Adipocyte (in vitro differentiated cells): ENCODE measurements around the gene CD300A.
A peak's percentile ranks its signal among the peaks of the same experiment; 100 is the strongest.

Source experiments
- DNase-seq: peaks from one replicate; pipeline ENCODE4 v3.0.0-alpha.2; 2015; ENCODE audit warnings: low read depth
- H3K27me3 ChIP-seq: replicated peaks from 2 replicates; pipeline ENCODE4 v1.7.0; 2013; ENCODE audit warnings: mild to moderate bottlenecking, low read length, moderate library complexity; ENCODE audit not compliant: control insufficient read depth, insufficient read depth
- H3K36me3 ChIP-seq: 2 replicates; pipeline ENCODE4 v1.7.0; 2013; ENCODE audit warnings: low read length, mild to moderate bottlenecking, moderate library complexity; ENCODE audit not compliant: control insufficient read depth, insufficient read depth, severe bottlenecking
- H3K4me1 ChIP-seq: 2 replicates; pipeline ENCODE4 v1.7.0; 2013; ENCODE audit warnings: mild to moderate bottlenecking, low read length, moderate library complexity; ENCODE audit not compliant: control insufficient read depth, insufficient read depth
- H3K4me3 ChIP-seq: 2 replicates; pipeline ENCODE4 v1.7.0; 2013; ENCODE audit warnings: mild to moderate bottlenecking, low read length, moderate library complexity
- H3K9ac ChIP-seq: 2 replicates; pipeline ENCODE4 v1.7.0; 2013; ENCODE audit warnings: mild to moderate bottlenecking, low read length, moderate library complexity
- H3K9me3 ChIP-seq: 2 replicates; pipeline ENCODE4 v1.7.0; 2013; ENCODE audit warnings: mild to moderate bottlenecking, low read length, moderate library complexity; ENCODE audit not compliant: control insufficient read depth

Gene CD300A

DNA sequence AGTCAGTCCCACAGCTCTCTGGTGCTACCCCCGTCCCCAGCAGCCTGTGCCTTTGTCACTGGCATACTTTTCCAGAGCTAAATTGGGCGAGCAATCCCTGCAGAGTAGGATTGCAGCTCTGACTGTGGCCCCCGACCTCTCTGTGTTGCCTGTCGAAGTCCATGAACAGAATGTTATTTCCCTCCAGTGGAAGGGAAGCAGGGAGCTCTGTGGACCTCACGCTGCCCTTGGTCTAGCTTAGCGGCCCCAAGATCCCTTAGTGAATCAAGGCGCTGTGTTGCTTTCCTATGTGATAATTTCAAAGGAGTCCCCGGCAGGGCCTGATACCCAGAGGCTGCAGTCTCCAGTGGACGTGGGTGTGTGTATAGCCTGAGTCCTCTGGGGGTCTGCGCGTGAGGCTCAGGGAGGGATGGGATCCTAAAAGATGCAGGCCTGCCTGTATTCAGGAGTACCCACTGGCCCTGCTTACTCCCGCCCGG, 15.5 kb upstream of the CD300A start:
- Histone ChIP-seq H3K4me1 (peaks cover 14% of the 10 kb centered on the region), H3K9ac (no peak overlapping the region), H3K27me3 (no peaks in the 10 kb centered on the region), H3K36me3 (no peaks in the 10 kb centered on the region), H3K4me3 (no peak overlapping the region), H3K9me3 (no peaks in the 10 kb centered on the region)
- no peak for DNase-seq

DNA sequence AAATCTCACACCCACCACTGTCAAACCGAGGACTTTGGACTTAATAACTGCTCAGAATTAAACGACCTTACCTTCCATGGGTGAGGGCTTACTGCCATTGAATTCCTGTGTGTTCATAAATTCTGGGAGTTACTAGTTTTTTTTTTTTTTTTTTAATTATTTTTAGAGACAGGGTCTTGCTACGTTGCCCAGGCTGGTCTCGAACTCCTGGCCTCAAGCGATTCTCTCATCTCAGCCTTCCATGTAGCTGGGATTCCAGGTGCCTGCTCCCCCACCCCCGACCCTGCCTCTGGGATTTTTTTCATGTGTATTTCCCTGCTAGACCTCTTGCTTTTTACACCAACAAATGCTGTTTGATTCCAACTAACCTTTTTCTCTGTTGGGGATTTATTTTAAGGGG, 14.9 kb upstream of the CD300A start:
- Histone ChIP-seq H3K27me3 (no peaks in the 10 kb centered on the region), H3K9me3 (no peaks in the 10 kb centered on the region), H3K4me1 (peaks cover 14% of the 10 kb centered on the region), H3K4me3 (no peak overlapping the region), H3K36me3 (no peaks in the 10 kb centered on the region), H3K9ac (no peak overlapping the region)
- DNase-seq = no peak

DNA sequence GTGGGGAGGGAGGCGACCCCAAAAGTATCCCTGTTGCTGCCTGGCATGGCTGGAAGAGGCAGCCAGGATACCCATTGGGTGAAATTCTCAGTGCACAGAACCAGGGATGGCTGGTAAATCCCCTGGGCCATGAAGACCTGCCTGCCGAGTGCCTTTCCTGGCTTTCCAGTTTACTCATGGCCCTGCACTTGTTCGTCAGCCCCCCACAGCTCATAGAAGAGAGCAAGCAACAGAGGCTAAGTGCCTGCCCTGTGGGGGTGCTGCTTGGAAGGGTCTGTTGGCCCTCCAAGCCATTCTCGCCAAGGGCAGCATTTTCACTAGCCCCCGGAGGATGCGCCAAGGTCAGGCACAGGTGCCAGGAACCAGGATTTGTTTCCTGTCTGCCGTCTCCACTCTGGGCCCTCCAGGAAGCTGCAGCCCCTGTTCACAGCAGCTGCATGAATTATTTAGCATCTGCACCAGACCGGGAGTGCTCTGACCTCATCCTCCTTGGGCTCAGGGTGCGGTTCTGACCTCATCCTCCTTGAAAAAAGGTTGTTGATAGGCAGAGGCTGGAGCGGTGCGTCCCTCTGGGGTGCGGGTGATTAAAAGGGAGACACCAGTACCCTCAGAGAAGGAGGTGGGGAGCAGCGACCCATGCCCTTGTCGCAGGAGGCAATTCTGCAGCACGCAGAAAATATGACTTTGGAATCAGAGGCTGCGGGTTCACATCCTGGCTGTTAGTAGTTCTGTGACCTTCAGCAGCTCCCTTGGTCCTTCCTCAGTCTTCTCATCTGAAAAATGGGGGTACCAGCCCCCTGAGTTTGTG, 14.2 kb upstream of the CD300A start:
- Histone ChIP-seq H3K9me3 (no peaks in the 10 kb centered on the region), H3K4me1 (peaks cover 14% of the 10 kb centered on the region), H3K9ac (no peak overlapping the region), H3K36me3 (no peaks in the 10 kb centered on the region), H3K27me3 (no peaks in the 10 kb centered on the region), H3K4me3 (no peak overlapping the region)
- no peak for DNase-seq

DNA sequence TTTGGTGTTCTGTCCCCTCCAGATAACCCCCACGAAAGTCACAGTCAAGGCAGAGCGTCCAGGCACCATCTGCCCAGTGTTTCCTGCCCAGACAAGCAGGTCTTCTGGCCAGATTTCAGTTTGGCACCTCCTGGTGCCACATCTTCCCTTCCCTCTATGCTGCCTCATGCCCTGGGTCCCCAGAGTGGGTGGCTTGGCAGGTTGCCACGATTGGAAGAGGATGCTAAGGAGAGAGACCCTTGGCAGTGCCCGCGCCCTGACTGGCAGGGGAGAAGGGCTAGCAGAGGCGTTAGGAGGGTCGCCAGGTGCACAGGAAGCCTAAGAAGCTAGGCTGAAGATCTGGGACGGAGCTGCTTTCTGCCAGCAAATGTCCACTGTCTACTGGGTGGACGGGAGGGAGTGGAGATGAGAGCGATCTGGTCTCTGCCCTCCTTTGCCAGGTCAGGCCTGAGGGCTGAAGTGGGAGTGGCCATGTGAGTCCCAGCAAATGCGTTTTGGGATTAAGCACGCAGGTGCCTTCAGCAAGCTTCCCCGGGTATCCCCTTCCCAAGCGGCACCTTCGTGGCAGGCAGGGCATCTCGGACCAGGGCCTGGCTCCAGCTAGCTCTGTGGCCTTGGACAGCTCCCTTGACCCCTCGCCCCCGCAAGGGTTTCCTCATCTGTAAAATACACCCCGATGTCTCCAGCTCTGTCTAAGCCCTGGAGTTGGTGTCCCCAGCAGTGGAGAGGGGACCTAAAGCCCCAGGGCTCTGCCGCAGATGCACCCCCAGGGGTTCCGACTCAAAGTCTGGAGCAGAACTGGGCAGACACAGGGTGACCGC, 13.4 kb upstream of the CD300A start:
- no peak for DNase-seq
- Histone ChIP-seq H3K4me3 (peak overlapping the region; percentile 66), H3K27me3 (no peaks in the 10 kb centered on the region), H3K36me3 (no peaks in the 10 kb centered on the region), H3K4me1 (peaks cover 14% of the 10 kb centered on the region), H3K9ac (peak overlapping the region; percentile 20), H3K9me3 (no peaks in the 10 kb centered on the region)

DNA sequence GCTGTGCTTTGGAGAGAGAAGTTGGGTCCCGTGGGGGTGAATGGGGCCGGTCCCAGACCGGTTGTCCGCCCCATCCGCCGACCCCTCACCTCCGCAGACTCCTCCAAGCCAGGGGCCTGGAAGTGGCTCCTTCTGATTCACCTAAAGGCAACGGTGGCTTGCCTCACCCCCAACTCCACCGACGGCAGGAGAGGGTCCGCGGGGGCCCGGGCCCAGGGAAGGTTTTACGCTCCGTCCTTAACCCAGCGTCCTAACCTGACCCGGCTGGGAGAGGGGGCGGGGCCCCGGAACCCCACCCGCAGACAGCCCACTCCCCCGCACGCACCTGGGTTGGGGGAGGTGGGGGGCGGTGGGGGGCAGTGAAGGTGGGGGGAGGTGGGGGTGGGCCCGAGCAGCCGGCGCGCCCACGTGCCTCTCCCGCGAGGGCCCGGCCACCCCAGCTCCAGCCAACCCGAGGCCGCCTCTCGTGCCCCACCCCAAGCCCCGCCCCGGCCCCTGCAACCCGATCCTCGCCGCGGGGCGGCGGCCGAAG, 12.7 kb upstream of the CD300A start:
- Histone ChIP-seq H3K4me1 (peaks cover 14% of the 10 kb centered on the region), H3K9ac (peak overlapping the region; percentile 80), H3K4me3 (peak overlapping the region; percentile 66), H3K27me3 (peaks cover 6% of the 10 kb centered on the region), H3K9me3 (no peaks in the 10 kb centered on the region), H3K36me3 (no peaks in the 10 kb centered on the region)
- DNase-seq = peak; percentile 88

DNA sequence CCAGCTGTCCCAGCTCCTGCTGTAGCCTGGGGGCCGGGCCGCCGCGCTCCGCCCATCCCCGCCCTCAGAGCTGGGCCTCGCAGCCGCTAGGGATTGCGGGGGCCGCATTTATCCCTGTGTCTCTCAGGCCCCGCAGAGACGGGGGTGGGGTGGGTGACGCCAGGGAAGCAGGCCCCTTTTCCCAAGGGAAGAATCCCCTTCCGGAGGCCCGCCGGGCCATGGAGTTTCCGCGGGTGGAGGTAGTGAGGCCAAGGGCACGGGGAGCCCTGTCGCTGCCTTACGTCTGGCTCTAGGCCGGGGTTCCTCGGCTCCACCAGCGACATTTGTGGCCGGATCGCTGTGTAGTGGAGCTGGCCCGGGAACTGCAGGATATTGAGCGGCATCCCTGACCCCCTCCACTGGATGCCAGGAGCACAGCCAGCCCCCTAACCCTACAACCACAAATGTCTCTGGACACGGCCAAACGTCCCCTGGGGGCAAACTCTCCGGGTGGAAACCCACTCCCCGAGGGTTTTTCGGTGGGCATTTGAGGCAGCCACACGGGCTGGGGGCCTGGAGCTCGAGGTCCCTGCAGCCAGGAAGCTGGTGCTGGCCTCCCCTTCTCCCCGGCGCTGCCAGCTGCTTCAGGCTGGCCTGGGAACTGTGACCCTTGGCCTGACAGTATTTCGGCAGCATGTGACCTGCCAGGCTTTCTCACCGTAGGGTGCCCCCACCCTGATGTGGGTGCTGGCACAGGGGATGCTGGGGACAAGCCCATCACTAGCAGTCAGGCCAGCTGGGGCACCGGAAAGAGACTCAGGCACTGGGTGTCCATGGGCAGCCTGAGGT, 12.0 kb upstream of the CD300A start:
- H3K4me3 ChIP-seq = peak overlapping the region; percentile 74
- H3K9me3 ChIP-seq = no peaks in the 10 kb centered on the region
- H3K9ac ChIP-seq = peak overlapping the region; percentile 80
- no peak for DNase-seq
- no peaks in the 10 kb centered on the region for H3K36me3 ChIP-seq
- H3K4me1 ChIP-seq = peaks cover 14% of the 10 kb centered on the region
- peaks cover 10% of the 10 kb centered on the region for H3K27me3 ChIP-seq

DNA sequence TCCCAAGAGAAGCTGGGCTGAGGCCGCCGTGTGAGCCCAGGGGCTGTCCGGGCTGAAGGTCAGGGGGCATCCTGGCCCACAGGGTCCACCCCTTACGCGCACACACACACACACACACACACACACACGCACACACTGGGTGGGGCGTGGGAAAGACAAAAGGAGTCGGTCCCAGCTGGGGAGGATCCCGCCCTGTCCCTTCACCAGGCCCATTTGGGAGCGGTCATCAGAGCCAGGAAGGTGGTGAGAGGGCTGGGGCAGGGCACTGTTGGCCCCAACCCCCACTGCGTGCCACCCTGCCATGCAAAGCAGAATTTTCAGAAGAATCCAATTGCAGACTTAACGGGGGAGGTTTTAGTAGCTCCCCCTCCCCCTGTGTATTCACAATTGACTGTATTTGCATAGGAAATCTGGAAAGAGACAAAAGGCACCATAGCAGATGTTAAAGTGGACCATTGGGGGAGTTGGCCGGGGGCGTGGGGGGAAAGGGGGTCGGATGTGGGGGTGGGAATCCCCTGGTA, 11.3 kb upstream of the CD300A start:
- no peak for DNase-seq
- peaks cover 17% of the 10 kb centered on the region for H3K27me3 ChIP-seq
- peak overlapping the region; percentile 80 for H3K9ac ChIP-seq
- H3K4me1 ChIP-seq = peaks cover 14% of the 10 kb centered on the region
- no peaks in the 10 kb centered on the region for H3K36me3 ChIP-seq
- H3K9me3 ChIP-seq = no peaks in the 10 kb centered on the region
- H3K4me3 ChIP-seq = no peak overlapping the region

DNA sequence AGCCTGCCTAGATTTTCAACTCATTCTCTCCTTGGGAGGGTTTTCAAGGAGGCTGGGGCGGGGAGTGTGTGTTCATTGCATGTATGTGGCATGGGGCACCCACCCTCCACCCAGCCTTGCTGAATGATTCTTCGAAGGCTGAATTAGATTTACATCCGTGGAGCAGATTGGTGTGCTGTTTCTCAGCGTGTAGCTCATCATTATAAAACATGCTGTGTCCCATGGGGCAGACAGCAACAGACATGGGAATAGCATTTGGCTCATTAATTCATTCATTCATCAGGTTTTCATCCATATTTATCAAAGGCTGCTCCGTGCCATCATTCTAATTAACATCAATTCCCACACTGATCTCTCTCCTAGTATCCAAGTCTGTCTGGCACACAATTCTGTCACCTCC, 10.6 kb upstream of the CD300A start:
- H3K27me3 ChIP-seq = peaks cover 22% of the 10 kb centered on the region
- no peaks in the 10 kb centered on the region for H3K36me3 ChIP-seq
- peaks cover 14% of the 10 kb centered on the region for H3K4me1 ChIP-seq
- DNase-seq = no peak
- no peak overlapping the region for H3K4me3 ChIP-seq
- H3K9me3 ChIP-seq = no peaks in the 10 kb centered on the region
- no peak overlapping the region for H3K9ac ChIP-seq

- Histone ChIP-seq H3K36me3 (no peaks in the 10 kb centered on the region), H3K4me3 (no peak overlapping the region), H3K27me3 (peaks cover 27% of the 10 kb centered on the region), H3K9me3 (no peaks in the 10 kb centered on the region), H3K4me1 (peaks cover 14% of the 10 kb centered on the region), H3K9ac (no peak overlapping the region)
- DNase-seq = peak; percentile 84
These were observed 9.2 kb upstream of the CD300A start for GRCh38 chr17:74457146-74457819.

DNA sequence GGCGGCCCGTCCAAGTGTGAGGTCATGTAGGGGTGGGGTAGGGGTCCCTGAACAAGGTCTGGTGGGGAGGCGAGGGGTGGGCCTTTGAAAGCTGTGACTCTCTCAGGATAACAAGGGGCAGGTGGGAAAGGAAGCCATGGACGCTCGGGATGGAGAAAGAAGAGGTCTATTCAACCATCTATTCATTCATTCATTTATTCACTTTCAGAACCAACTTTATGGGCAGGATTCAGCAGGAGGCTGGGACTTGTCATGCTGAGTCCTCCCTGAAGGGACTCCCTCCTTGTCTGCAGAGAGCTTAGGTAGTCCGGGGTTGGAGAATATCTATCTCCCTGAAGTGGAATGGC, 8.6 kb upstream of the CD300A start:
- no peak overlapping the region for H3K4me3 ChIP-seq
- peaks cover 14% of the 10 kb centered on the region for H3K4me1 ChIP-seq
- peaks cover 27% of the 10 kb centered on the region for H3K27me3 ChIP-seq
- no peaks in the 10 kb centered on the region for H3K9me3 ChIP-seq
- DNase-seq = no peak
- H3K36me3 ChIP-seq = no peaks in the 10 kb centered on the region
- H3K9ac ChIP-seq = no peak overlapping the region
